Kidney (tissue), 14 donors: ENCODE measurements around the gene GNG13. TPM values are rescaled to one million over a fixed set of nuclear protein-coding genes. Genes with fewer than 3 reads are reported as not detected.

Experiments
- DNase-seq, 5 donors: peaks; one replicate each; pipeline ENCODE4 v3.0.0-alpha.2; 2013 to 2020
- FAIRE-seq: peaks from 2 replicates; lab custom pipeline; 2012; peaks lifted over from hg19 to GRCh38; lab: Jason Lieb, UNC
- H3K27ac ChIP-seq, 2 donors: one replicate each; pipeline ENCODE4 v1.7.0; 2013; ENCODE audit warnings: low read depth in 2 of 2, low read length in 2 of 2, inconsistent platforms in 1 of 2
- H3K27me3 ChIP-seq: one replicate; pipeline ENCODE4 v1.7.1; 2013; ENCODE audit warnings: low read length, inconsistent platforms; ENCODE audit not compliant: control insufficient read depth, insufficient read depth
- H3K36me3 ChIP-seq, 3 donors: one replicate each; pipeline versions ENCODE4 v1.7.0 to v1.7.1; 2013; ENCODE audit warnings: low read length in 3 of 3, control low read depth in 1 of 3, inconsistent platforms in 1 of 3; ENCODE audit not compliant: insufficient read depth in 3 of 3, control insufficient read depth in 2 of 3
- H3K4me1 ChIP-seq, 3 donors: one replicate each; pipeline versions ENCODE4 v1.7.0 to v1.7.1; 2013; ENCODE audit warnings: low read length in 3 of 3, inconsistent platforms in 1 of 3, low read depth in 1 of 3; ENCODE audit not compliant: control insufficient read depth in 2 of 3, insufficient read depth in 2 of 3
- H3K4me3 ChIP-seq, 3 donors: one replicate each; pipeline versions ENCODE4 v1.7.0 to v1.8.1; 2013; ENCODE audit warnings: low read length in 3 of 3, control low read depth in 1 of 3, inconsistent platforms in 1 of 3
- H3K9ac ChIP-seq, 3 donors: one replicate each; pipeline versions ENCODE4 v1.7.0 to v1.7.1; 2013; ENCODE audit warnings: low read length in 3 of 3, control low read depth in 1 of 3, inconsistent platforms in 1 of 3
- H3K9me3 ChIP-seq, 3 donors: one replicate each; pipeline versions ENCODE4 v1.7.0 to v1.7.1; 2013; ENCODE audit warnings: low read length in 3 of 3, control low read depth in 1 of 3, inconsistent platforms in 1 of 3; ENCODE audit not compliant: control insufficient read depth in 2 of 3, insufficient read depth in 1 of 3
- intact Hi-C: fragments of 100-400 bp; cut with DNase I; formaldehyde crosslinking; loops from one replicate; pipeline ENCODE4 v1.11.1; 2022
- polyA plus RNA-seq: library from polyadenylated mRNA; stranded (reverse); fragments of 350-450 nt; fragmentation: Illumina TruSeq; extraction: RNeasy Lipid Tissue Mini Kit (QIAGEN cat#74804); gene quantifications from one replicate; pipeline ENCODE4 v1.2.3, GENCODE V29; 2014; ENCODE audit warnings: low read depth, low replicate concordance; ENCODE audit not compliant: insufficient read depth
- total RNA-seq: library from RNA; stranded (reverse); fragmentation: NEBNext Ultra II Directional; extraction: Animal tissue kit (Norgen Biotek cat#: 25700); gene quantifications from one replicate; pipeline ENCODE4 v1.2.1, GENCODE V29; 2021
- TF ChIP-seq, protein P1 (sequence below): IDR thresholded peaks from 3 replicates; pipeline ENCODE4 v1.5.1; 2012; ENCODE audit warnings: mild to moderate bottlenecking, moderate library complexity, borderline replicate concordance; ENCODE audit not compliant: insufficient read depth; ENCODE audit errors: extremely low read depth
- donor health status: control.
- donor health status: control.
- donor health status: control.
- donor health status: control.
- donor health status: control.
- donor health status: DM: yes; HTN: yes; CAD: no.
- donor health status: Normal renal cell carcinoma (clear cell type).

GNG13 gene
- total and polyA plus RNA-seq, 2 donors from 2014 or later, result not detected

- Histone ChIP-seq H3K4me1 (no peaks in the 10 kb centered on the region), H3K9ac (no peak overlapping the region), H3K27ac (no peak overlapping the region), H3K27me3 (no peaks in the 10 kb centered on the region), H3K4me3 (no peak overlapping the region), H3K36me3 (no peaks in the 10 kb centered on the region), H3K9me3 (no peaks in the 10 kb centered on the region)
- TF ChIP-seq, protein P1, sequence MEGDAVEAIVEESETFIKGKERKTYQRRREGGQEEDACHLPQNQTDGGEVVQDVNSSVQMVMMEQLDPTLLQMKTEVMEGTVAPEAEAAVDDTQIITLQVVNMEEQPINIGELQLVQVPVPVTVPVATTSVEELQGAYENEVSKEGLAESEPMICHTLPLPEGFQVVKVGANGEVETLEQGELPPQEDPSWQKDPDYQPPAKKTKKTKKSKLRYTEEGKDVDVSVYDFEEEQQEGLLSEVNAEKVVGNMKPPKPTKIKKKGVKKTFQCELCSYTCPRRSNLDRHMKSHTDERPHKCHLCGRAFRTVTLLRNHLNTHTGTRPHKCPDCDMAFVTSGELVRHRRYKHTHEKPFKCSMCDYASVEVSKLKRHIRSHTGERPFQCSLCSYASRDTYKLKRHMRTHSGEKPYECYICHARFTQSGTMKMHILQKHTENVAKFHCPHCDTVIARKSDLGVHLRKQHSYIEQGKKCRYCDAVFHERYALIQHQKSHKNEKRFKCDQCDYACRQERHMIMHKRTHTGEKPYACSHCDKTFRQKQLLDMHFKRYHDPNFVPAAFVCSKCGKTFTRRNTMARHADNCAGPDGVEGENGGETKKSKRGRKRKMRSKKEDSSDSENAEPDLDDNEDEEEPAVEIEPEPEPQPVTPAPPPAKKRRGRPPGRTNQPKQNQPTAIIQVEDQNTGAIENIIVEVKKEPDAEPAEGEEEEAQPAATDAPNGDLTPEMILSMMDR, result no peak
- DNase-seq (no peak), FAIRE-seq (no peak)
- intact Hi-C loops, result no loop called here
These were observed 30.1 kb downstream of the GNG13 start for GRCh38 chr16:770411-770810.

GRCh38 chr16:769934-770333 lies 30.6 kb downstream of the GNG13 start:
- Histone ChIP-seq H3K36me3 (no peaks in the 10 kb centered on the region), H3K9me3 (no peaks in the 10 kb centered on the region), H3K27ac (no peak overlapping the region), H3K4me3 (no peak overlapping the region), H3K27me3 (no peaks in the 10 kb centered on the region), H3K4me1 (no peaks in the 10 kb centered on the region), H3K9ac (no peak overlapping the region)
- no peak for FAIRE-seq
- DNase-seq, result no peak
- TF ChIP-seq, protein P1, result no peak
- intact Hi-C loops, result no loop called here

DNA sequence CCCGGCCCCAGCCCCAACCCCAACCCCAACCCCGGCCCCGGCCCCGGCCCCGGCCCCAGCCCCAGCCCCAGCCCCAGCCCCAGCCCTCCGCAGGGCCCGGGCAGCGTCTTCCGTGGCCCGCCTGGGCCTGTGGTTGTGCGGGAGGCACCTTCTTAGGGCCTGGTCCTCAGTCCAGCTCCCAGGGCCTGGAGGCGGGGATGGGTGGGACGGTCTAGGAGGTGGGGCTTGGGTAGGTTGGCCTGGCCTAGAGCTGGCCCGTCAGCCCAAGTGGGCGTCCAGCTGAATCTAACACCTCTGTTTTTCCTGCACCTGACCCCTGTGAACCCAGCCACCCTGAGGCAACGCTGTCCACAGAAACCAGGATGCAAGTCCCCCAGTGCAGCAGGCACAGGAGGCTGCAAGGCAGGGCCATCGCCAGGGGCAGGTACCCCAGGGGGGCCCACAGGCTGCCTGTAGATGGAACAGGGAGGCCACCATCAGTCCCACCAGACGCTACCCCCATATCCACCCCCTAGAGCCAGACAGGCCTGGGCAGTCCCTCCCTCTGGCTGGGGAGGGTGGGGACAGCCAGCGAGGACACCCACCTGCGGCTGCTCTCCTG lies 31.2 kb downstream of the GNG13 start:
- DNase-seq (peak in 2 of 5 donors; percentile 43 to 56), FAIRE-seq (no peak)
- H3K36me3 ChIP-seq, result no peaks in the 10 kb centered on the region
- intact Hi-C loops, result no loop called here
- H3K9ac ChIP-seq, result no peak overlapping the region
- no peaks in the 10 kb centered on the region for H3K27me3 ChIP-seq
- H3K27ac ChIP-seq, result no peak overlapping the region
- no peak overlapping the region for H3K4me3 ChIP-seq
- TF ChIP-seq, protein P1, result no peak
- no peaks in the 10 kb centered on the region for H3K4me1 ChIP-seq
- no peaks in the 10 kb centered on the region for H3K9me3 ChIP-seq

GRCh38 chr16:768428-768827 lies 32.1 kb downstream of the GNG13 start:
- Histone ChIP-seq H3K36me3 (no peaks in the 10 kb centered on the region), H3K4me1 (no peaks in the 10 kb centered on the region), H3K9ac (no peak overlapping the region), H3K27ac (no peak overlapping the region), H3K9me3 (no peaks in the 10 kb centered on the region), H3K4me3 (no peak overlapping the region), H3K27me3 (no peaks in the 10 kb centered on the region)
- FAIRE-seq (no peak), DNase-seq (peak in 1 of 5 donors; percentile 58)
- TF ChIP-seq, protein P1, result no peak
- intact Hi-C loops, result no loop called here
